Measurements from ENCODE around the gene GTPBP3. TPM values are rescaled to one million over a fixed set of nuclear protein-coding genes. Genes with fewer than 3 reads are reported as not detected.

GTPBP3 gene
- total RNA-seq, 1 donor from 2014 or later: 79.5 TPM

DNA sequence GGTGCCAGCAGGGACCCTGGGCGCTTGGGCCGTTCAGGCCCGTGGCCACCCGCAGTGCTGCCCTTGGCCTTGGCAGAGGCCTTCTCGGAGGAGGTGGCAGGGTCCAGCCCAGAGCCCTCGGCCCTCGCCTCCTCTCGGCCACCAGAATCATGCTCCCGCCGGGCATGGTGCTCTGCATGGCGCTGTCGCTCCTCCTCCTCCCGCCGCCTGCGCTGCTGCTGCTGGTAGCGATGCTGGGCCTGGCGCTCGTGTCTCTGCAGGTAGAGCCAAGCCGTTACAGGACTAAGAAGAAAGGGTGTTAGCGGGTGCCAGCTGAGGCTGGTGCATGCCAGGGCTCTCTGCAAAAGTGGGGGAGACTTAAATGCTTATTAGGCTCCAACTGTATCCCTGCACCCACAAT, 12.2 kb upstream of the GTPBP3 start:
- H3K4me3 ChIP-seq (ENCODE audit: low read depth, low read length): no peak overlapping the region
- TF ChIP-seq, protein P1, sequence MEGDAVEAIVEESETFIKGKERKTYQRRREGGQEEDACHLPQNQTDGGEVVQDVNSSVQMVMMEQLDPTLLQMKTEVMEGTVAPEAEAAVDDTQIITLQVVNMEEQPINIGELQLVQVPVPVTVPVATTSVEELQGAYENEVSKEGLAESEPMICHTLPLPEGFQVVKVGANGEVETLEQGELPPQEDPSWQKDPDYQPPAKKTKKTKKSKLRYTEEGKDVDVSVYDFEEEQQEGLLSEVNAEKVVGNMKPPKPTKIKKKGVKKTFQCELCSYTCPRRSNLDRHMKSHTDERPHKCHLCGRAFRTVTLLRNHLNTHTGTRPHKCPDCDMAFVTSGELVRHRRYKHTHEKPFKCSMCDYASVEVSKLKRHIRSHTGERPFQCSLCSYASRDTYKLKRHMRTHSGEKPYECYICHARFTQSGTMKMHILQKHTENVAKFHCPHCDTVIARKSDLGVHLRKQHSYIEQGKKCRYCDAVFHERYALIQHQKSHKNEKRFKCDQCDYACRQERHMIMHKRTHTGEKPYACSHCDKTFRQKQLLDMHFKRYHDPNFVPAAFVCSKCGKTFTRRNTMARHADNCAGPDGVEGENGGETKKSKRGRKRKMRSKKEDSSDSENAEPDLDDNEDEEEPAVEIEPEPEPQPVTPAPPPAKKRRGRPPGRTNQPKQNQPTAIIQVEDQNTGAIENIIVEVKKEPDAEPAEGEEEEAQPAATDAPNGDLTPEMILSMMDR (conservative IDR thresholded peaks at IDR 0.05; ENCODE audit: low read depth, low read length): no peak
- no peak for DNase-seq (ENCODE audit: low read depth)

DNA sequence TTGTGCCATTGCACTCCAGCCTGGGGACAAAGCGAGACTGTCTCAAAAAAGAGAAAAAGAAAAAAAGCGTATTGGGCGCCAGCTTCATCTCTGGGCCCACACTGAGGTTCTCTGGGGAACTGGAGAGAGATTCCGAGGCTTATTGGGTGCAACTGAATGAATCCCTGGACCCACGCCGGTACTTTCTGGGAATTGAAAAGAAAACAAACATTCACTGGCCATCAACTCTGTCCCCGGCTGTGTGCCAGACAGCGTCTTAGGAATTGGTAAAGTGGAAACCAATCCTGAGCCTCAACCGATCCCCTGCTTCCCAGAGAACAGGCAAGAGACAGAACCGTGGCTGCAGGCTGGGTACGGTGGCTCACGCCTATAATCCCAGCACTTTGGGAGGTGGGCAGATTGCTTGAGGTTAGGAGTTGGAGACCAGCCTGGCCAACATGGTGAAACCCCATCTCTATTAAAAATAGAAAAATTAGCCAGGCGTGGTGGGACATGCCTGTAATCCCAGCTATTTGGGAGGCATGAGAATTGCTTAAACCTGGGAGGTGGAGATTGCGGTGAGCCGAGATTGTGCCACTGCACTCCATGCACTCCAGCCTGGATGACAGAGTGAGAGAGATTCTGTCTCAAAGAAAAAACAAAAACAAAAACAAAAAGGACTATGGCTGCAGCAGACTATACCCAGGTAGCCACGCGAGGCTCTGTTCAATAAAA, 11.3 kb upstream of the GTPBP3 start:
- no peak overlapping the region for H3K4me3 ChIP-seq (ENCODE audit: low read depth, low read length)
- no peak for DNase-seq (ENCODE audit: low read depth)
- TF ChIP-seq, protein P1 (conservative IDR thresholded peaks at IDR 0.05; ENCODE audit: low read depth, low read length): no peak

DNA sequence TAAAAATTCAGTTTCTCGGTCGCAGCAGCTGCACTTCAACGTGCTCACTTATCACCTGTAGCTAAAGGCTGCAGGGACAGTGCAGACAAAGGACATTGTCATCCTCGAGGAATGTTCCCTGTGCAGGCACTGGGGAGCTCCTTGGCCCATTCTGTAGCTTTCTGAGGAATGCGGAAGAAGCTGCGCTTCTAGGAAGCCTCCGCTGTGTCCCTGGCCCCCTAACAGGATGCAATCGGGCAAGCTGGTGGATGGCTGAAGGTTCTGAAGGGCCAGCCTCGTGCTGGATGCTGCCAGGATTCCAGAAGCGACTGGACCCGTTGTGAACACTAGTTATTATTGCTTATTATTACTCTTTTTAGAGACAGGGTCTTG, 10.8 kb upstream of the GTPBP3 start:
- TF ChIP-seq, protein P1 (conservative IDR thresholded peaks at IDR 0.05; ENCODE audit: low read depth, low read length): no peak
- DNase-seq (ENCODE audit: low read depth): no peak
- no peak overlapping the region for H3K4me3 ChIP-seq (ENCODE audit: low read depth, low read length)

DNA sequence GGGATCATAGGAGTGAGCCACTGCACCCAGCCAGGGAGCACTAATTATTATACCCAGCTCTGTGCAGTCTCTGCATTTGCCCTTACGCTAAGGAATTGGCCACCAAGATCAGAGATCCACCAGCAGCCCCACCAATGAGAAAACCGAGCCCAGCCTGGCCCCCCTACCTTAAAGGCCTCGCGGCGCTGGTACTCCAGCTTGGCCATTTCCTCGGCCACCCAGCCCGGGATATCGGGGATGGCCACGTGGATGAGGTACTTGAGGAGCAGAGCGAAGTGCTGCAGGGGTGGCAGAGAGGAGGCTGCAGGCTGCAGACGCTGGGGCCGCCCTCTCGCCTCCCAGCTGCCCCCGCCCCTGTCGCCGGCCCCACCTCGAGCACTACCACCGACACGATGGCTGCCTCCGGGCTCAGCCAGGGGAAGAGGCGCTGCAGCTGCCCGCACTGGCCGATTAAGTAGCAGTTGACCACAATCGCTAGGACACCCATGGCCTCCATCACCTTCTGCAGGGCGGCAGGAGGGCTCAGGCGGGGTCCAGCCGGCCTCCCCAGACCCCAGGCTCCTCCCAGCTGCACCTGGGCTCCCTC, 10.2 kb upstream of the GTPBP3 start:
- TF ChIP-seq, protein P1 (conservative IDR thresholded peaks at IDR 0.05; ENCODE audit: low read depth, low read length): no peak
- H3K4me3 ChIP-seq (ENCODE audit: low read depth, low read length): no peak overlapping the region

DNA sequence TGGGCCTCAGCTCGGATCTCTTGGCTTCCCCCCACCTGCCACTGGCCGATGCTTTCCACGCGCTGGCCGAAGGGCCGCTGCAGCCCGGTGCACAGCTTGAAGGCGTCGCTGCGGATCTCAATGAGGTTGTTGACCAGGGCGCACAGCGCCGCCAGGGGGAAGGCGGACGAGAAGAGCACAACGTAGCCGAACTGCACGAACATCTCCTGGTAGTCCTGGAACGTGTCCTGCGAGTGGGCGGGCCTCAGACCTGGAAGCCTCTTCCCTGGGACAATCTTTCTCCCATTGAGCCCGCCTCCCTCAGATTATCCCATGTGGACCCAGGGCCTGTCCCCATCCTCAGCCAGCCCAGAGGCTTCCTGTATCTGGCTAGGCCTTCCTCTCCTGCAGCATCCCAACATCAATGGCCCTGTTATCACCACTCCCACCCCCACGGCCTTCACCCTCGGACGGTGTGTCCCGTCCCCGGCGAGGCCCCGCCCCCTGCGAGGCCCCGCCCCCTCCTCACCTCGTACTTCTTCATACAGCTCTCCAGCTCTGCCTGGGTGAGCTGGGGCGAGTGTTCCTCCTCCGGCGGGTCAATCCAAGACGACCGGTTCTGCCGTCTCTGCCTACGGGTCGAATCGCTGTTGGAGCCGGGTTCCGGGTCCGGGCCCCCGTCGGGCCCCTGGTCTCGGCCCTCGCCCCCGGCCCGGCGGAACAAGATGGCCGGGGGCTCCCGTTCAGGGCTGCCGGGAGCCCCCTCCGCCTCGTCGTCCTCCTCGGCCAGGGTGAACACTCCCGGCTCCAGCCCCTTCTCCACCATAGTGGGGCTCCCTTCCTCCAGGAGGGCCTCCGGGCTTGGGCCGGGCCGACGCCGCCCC, 9.5 kb upstream of the GTPBP3 start:
- no peak for DNase-seq (ENCODE audit: low read depth)
- TF ChIP-seq, protein P1 (conservative IDR thresholded peaks at IDR 0.05; ENCODE audit: low read depth, low read length): peak; percentile 24
- H3K4me3 ChIP-seq (ENCODE audit: low read depth, low read length): peak overlapping the region; percentile 28

More for the DNA sequence above, 10.2 kb upstream of the GTPBP3 start:
- no peak for DNase-seq (ENCODE audit: low read depth)

DNA sequence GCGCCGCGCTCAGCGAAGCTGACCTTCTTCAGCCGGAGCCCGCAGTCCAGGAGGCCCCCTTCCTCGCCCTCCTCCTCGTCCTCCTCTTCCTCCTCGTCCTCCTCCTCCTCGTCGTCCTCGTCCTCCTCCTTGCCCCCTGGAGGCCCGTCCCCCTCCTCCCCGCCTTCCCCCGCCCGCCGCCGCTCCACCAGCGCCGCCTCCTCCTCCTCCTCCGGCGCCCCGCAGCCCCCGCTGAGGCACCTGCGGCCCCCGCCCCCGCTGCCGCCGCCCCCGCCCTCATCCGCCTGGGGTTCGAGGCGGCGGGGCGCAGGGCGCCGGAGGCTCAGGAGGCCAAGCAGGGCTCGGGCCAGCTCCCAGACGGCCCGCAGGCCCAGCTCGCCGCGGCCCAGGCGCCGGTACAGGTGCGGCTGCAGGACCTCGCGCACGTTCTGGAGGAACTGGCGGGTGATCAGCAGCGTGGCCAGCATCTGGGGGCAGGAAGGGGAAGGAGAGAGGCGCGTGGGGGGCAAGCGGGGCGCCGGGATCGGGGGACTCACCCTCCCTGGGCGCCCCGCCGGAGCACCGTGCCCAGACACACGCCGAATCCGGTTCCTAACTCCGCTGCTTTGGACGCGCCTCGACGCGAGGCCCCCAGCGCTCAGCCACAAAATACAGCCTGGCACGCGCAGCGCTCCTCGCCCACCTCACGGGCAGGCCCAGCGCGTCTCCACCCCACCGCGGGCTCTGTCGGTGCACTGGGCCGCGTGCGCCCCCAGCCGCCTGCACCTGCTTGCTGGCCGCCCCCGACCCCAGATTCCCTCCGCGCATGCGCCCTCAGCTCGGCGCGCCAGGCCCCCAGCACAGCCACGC, 8.6 kb upstream of the GTPBP3 start:
- TF ChIP-seq, protein P1 (conservative IDR thresholded peaks at IDR 0.05; ENCODE audit: low read depth, low read length): no peak
- DNase-seq (ENCODE audit: low read depth): no peak
- peak overlapping the region; percentile 28 for H3K4me3 ChIP-seq (ENCODE audit: low read depth, low read length)
